Epidermal melanocyte (primary cell): ENCODE measurements around the gene NES.

ENCODE experiments used
- DNase-seq: peaks from one replicate; pipeline ENCODE4 v3.0.0; 2011; ENCODE audit warnings: low spot score; ENCODE audit not compliant: insufficient read length

Gene NES

DNA sequence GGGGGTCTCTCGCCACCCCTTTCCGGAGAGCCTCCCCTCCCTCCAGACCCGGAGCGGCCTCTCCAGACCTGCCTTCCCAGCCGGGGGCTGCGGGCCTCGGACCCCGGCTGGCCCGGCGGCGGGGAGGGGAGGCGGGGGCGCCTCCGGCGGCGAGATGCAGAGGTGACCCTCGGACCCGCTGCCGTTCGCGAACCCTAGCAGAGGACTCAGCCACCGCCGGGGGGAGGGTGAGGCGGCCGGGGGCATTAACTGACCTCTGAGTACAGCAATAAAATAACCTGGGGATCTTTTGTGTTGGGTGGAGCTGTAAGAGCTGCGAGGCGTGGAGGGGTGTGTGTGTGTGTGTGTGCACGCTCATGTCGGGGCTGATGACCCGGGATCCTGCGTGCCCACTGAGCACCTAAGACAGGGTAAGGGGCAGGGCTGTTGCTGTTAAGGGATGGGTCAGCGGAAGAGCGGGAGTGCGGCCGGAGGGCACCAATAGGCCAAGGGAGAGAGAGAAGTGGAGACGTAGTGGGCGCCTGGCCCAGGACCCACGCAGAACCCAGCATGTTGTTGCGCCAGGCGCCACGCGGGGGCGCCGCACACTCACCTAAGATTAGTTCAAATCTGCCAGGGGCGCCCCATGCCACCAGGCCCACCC is 51.6 kb downstream of the NES start:
- DNase-seq, result no peak

DNA sequence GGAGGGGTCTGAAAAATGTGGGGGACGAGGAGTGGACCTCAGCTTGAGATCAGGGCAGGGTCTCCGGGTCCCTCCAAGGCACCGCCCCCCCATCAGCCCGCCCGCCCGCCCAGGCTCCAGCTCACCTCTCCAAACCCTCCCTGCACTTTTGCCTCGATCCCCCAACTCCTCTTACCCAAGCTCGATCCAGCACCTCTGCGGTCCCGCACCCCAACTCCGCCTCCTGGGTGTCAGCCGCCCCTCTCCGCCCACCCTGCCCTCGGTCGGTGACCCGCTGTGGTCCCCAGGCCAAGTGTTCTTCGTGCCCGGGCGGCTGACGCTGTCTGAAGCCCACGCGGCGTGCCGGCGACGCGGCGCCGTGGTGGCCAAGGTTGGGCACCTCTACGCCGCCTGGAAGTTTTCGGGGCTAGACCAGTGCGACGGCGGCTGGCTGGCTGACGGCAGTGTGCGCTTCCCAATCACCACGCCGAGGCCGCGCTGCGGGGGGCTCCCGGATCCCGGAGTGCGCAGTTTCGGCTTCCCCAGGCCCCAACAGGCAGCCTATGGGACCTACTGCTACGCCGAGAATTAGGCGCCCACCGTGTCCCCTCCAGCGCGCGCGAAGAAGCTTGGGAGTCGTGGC is 52.3 kb downstream of the NES start:
- no peak for DNase-seq

DNA sequence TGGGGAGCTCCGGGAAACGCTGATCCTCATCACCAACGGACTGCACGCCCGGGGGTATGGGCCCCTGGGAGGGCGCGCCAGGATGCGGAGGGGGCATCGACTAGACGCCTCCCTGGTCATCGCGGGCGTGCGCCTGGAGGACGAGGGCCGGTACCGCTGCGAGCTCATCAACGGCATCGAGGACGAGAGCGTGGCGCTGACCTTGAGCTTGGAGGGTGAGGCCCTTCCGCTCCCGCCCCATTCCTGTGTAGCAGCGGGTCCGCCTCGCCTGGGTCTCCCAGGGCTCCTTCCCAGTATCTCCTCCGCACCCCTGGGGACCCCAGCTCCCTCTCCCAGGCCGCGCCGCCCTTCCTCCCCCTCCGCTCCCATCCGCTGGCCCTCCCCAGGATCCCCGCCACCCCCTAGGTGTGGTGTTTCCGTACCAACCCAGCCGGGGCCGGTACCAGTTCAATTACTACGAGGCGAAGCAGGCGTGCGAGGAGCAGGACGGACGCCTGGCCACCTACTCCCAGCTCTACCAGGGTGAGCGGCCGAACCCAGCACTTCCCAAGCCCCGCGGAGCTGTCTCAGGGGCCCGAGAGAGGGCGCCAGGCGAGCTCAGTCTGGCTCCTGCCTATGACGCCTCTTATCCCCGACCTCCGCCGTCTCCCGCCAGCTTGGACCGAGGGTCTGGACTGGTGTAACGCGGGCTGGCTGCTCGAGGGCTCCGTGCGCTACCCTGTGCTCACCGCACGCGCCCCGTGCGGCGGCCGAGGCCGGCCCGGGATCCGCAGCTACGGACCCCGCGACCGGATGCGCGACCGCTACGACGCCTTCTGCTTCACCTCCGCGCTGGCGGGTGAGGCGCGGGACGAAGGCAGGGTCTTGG is 53.0 kb downstream of the NES start:
- DNase-seq, result no peak

DNA sequence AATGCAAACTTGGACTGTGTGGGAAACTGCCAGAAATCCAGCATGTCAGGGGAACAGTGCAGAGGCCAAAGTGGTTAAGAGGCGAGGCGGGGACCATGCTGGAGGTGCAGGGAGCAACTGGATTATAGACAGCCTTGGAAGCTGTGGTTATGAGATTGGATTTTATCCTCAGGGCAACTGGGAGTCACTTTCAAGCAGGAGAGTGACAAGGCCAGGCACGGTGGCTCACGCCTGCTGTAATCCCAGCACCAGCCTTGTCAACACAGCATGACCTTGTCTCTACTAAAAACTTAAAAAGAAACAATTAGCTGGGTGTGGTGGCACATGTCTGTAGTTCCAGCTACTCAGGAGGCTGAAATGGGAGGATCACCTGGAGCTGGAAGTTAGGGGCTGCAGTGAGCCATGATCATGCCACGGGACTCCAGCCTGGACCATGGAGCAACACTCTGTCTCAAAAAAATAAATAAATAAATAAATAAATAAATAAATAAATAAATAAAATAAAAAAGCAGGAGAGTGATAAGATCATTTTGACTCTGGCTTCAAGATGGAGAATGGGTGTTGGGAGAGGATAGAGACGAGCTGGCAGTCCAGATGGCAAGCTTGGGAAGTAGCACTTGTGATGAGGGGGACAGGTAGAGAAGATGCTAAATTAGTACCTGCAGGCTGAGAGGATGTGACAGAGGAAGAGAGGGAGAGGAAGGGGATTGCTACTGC is 54.5 kb downstream of the NES start:
- no peak for DNase-seq

DNA sequence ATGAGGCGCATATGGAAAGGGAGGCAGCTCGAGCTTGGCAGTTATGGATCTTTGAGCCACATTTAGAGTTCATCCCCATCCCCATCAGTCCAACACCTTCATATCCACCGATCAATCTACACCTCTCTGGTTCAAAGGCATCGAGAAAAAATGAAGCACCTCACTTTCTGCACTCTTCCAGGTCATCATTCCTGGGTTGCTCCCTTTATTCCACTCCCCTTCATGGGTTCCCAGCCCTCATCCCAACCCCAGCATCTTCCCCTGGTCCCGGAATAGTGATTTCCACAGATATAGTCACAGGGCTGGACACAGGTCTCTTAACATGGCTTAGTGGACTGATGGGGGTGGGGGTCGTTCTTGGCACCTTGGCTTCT is 57.6 kb downstream of the NES start:
- DNase-seq, result no peak

DNA sequence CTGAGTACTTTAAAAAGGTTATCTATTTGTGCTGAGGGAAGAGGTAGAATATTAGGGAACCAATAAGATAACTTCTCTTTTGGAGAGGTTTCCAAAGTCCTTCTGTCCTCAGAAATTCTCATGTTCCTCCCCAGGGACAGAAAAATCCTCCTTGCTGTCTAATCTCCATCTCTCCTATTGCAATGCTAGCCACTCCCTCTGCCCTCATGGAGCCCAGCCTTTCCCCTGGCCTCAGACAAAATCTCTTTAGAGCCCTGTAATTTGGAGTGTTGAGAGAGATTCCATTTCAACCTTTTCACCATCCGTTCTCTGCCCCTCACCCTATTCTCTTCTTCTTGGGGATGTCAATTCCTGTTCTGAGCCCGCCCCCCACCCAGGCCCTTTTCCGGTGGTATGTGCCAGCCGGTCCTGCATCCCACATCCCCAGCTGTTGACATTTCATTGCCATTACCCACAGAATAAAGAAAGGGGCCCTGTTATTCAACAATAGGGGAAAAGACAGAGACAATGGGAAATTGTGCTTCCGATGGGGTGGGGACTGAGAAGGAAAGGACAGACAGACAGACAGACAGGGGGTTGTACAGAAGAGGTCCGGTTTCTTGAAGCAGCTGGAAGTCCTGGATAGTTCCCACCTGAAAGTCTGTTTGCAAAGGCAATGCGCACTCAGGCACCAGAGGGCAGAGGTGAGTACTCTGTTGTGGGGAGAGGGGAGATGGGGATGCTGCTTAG is 58.2 kb downstream of the NES start, which contains the start of gene HAPLN2:
HAPLN2 (plus strand) TSS at position 563 of the 729 bp plus-strand sequence. CDS start 4,076 bp downstream, outside the sequence.
- DNase-seq, result no peak
